Activated T-cell treated with anti-CD3 and anti-CD28 coated beads, Interleukin-2, amount 50 U/mL, for 4 hours (primary cell): ENCODE results near the gene KLHL40. TPM values are rescaled to one million over a fixed set of nuclear protein-coding genes. Genes with fewer than 3 reads are reported as not detected.
A peak's percentile ranks its signal among the peaks of the same experiment; 100 is the strongest.

Experiments used
- ATAC-seq, 2 donors: fragments of 200-7000 bp; cut with Tn5 transposase; one replicate each; pipeline ENCODE4 v1.10.0; 2021
- DNase-seq: peaks from one replicate; pipeline ENCODE4 v3.0.0-alpha.2; 2020
- H3K27me3 Mint-ChIP-seq: one replicate; pipeline ENCODE4 v1.8.0; 2021; ENCODE audit warnings: low read depth, mixed read lengths
- H3K36me3 Mint-ChIP-seq: one replicate; pipeline ENCODE4 v1.8.0; 2022; ENCODE audit warnings: mixed read lengths; ENCODE audit not compliant: insufficient read depth
- H3K4me1 Mint-ChIP-seq: one replicate; pipeline ENCODE4 v1.8.0; 2021; ENCODE audit warnings: low read depth, mixed read lengths
- H3K4me3 Mint-ChIP-seq: one replicate; pipeline ENCODE4 v1.8.0; 2021; ENCODE audit warnings: mild to moderate bottlenecking, moderate library complexity, mixed read lengths
- H3K9me3 Mint-ChIP-seq: one replicate; pipeline ENCODE4 v1.8.0; 2021; ENCODE audit warnings: mixed read lengths
- total RNA-seq, 3 donors: library from RNA; stranded (reverse); gene quantifications; one replicate each; pipeline ENCODE4 v1.2.1, GENCODE V29; 2021

Gene KLHL40
- total RNA-seq, 3 donors from 2014 or later = not detected

DNA sequence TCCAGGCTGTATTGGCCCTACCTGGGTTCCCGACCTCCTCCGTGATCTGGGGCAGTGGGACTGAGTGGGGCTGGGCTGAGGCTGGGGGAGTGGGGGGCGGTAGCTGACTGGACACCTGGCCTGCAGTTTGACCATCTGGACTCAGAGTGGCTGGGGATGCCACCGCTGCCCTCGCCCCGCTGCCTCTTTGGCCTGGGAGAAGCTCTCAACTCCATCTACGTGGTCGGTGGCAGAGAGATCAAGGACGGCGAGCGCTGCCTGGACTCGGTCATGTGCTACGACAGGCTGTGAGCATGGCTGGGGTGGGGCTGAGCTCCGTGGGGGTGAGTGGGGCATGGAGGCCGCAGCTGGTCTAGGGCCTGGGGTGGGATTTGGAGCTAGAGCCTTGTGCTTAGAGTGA is 2.7 kb downstream of the KLHL40 start:
- H3K4me1 Mint-ChIP-seq = peaks cover 2% of the 10 kb centered on the region
- no peaks in the 10 kb centered on the region for H3K9me3 Mint-ChIP-seq

DNA sequence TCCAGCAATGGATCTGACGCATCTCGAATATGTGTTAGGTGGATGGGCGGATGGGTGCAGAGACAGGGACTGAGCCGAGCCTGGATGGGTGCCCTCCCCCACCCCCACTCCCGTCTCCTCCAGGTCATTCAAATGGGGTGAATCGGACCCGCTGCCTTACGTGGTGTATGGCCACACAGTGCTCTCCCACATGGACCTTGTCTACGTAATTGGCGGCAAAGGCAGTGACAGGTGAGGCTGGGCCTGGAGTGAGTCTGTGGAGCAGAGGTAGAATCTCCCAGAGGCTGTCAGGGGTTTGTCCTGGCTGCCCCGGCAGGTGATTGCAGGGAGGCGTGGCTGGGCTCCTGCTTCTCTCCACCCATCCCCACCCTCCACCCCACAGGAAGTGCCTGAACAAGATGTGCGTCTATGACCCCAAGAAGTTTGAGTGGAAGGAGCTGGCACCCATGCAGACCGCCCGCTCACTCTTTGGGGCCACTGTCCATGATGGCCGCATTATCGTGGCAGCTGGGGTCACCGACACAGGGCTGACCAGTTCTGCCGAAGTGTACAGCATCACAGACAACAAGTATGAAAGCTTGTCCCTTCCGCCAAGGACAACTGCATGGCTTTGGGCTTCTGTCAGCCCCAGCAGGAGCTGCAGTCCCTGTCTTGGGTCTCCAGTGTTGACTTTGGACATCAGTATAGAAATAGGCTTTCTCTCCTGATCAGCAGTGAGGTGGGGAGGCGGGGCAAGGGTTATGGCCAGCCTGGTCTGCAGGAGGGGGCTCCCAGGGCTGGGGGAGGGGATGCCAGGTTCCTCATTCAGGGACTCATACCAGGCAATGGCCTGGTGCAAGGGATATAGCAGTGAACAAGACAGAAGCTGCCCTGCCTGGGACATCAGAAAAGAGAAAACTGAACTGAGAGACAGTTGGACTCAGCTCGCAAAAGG is 3.4 kb downstream of the KLHL40 start:
- peaks cover 2% of the 10 kb centered on the region for H3K4me1 Mint-ChIP-seq
- ATAC-seq = no peak
- no peak for DNase-seq
- no peaks in the 10 kb centered on the region for H3K9me3 Mint-ChIP-seq
- H3K36me3 Mint-ChIP-seq = no peaks in the 10 kb centered on the region
- peaks cover 15% of the 10 kb centered on the region for H3K27me3 Mint-ChIP-seq
- no peak overlapping the region for H3K4me3 Mint-ChIP-seq

More for the DNA sequence above, 2.7 kb downstream of the KLHL40 start:
- DNase-seq (no peak), ATAC-seq (no peak)
- no peak overlapping the region for H3K4me3 Mint-ChIP-seq
- H3K36me3 Mint-ChIP-seq = no peaks in the 10 kb centered on the region
- peaks cover 16% of the 10 kb centered on the region for H3K27me3 Mint-ChIP-seq

DNA sequence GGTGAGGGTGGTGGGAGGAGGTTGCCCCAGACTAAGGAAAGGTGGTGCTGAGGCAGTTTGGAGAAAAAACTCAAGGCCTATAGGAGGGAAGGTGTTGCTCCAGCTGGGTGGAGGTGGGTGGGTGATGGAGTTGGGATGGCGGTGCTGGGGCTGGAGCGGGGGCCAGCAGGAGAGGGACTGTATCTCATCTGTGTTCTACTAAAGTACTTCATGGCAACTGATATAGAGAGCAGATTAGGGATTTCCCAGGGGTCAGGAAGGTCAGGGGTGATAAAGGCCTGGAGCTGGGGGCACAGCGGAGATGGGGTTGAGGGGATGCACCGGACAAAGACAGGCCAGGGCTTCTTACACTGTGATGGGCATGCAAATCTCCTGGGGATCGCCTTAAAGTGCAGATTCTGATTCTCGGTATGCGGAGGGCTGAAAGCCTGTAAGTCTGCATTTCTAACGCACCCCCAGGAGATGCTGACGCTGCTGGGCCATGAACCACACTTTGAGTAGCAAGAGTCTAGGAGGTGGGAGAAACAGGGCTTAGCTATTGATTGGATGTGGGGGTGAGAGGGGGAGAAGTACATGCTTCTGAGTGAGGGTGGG is 4.2 kb downstream of the KLHL40 start:
- no peak for DNase-seq
- H3K4me1 Mint-ChIP-seq = peaks cover 2% of the 10 kb centered on the region
- H3K4me3 Mint-ChIP-seq = no peak overlapping the region

GRCh38 chr3:42690191-42690590 is 4.9 kb downstream of the KLHL40 start:
- H3K36me3 Mint-ChIP-seq = no peaks in the 10 kb centered on the region
- DNase-seq = no peak
- ATAC-seq = no peak
- peaks cover 15% of the 10 kb centered on the region for H3K27me3 Mint-ChIP-seq
- H3K4me1 Mint-ChIP-seq = peaks cover 2% of the 10 kb centered on the region
- H3K9me3 Mint-ChIP-seq = no peaks in the 10 kb centered on the region
- H3K4me3 Mint-ChIP-seq = no peak overlapping the region

More for the DNA sequence above, 4.2 kb downstream of the KLHL40 start:
- Mint-ChIP-seq H3K9me3 (no peaks in the 10 kb centered on the region), H3K36me3 (no peaks in the 10 kb centered on the region), H3K27me3 (peaks cover 15% of the 10 kb centered on the region)
- ATAC-seq = no peak

- Mint-ChIP-seq H3K9me3 (no peaks in the 10 kb centered on the region), H3K27me3 (peaks cover 12% of the 10 kb centered on the region), H3K4me1 (no peaks in the 10 kb centered on the region), H3K36me3 (no peaks in the 10 kb centered on the region), H3K4me3 (no peak overlapping the region)
- ATAC-seq (no peak), DNase-seq (no peak)
These were observed 5.7 kb downstream of the KLHL40 start for GRCh38 chr3:42690766-42691680.

GRCh38 chr3:42691816-42692666 is 6.7 kb downstream of the KLHL40 start:
- DNase-seq (peak; percentile 2), ATAC-seq (no peak)
- no peak overlapping the region for H3K4me3 Mint-ChIP-seq
- H3K36me3 Mint-ChIP-seq = no peaks in the 10 kb centered on the region
- H3K9me3 Mint-ChIP-seq = no peaks in the 10 kb centered on the region
- no peaks in the 10 kb centered on the region for H3K4me1 Mint-ChIP-seq
- H3K27me3 Mint-ChIP-seq = peaks cover 2% of the 10 kb centered on the region

- ATAC-seq = no peak
- H3K36me3 Mint-ChIP-seq = no peaks in the 10 kb centered on the region
- H3K9me3 Mint-ChIP-seq = no peaks in the 10 kb centered on the region
- peak; percentile 0 for DNase-seq
- H3K4me3 Mint-ChIP-seq = no peak overlapping the region
- H3K4me1 Mint-ChIP-seq = no peaks in the 10 kb centered on the region
- no peaks in the 10 kb centered on the region for H3K27me3 Mint-ChIP-seq
These were observed 7.6 kb downstream of the KLHL40 start for GRCh38 chr3:42692667-42693529.

GRCh38 chr3:42693530-42693930 is 8.2 kb downstream of the KLHL40 start:
- Mint-ChIP-seq H3K9me3 (no peaks in the 10 kb centered on the region), H3K27me3 (no peaks in the 10 kb centered on the region), H3K4me1 (no peaks in the 10 kb centered on the region), H3K36me3 (no peaks in the 10 kb centered on the region), H3K4me3 (no peak overlapping the region)
- DNase-seq (no peak), ATAC-seq (no peak)

GRCh38 chr3:42694366-42694765 is 9.0 kb downstream of the KLHL40 start:
- ATAC-seq (no peak), DNase-seq (no peak)
- H3K4me3 Mint-ChIP-seq = no peak overlapping the region
- H3K36me3 Mint-ChIP-seq = no peaks in the 10 kb centered on the region
- no peaks in the 10 kb centered on the region for H3K27me3 Mint-ChIP-seq
- H3K4me1 Mint-ChIP-seq = peaks cover 2% of the 10 kb centered on the region
- no peaks in the 10 kb centered on the region for H3K9me3 Mint-ChIP-seq

DNA sequence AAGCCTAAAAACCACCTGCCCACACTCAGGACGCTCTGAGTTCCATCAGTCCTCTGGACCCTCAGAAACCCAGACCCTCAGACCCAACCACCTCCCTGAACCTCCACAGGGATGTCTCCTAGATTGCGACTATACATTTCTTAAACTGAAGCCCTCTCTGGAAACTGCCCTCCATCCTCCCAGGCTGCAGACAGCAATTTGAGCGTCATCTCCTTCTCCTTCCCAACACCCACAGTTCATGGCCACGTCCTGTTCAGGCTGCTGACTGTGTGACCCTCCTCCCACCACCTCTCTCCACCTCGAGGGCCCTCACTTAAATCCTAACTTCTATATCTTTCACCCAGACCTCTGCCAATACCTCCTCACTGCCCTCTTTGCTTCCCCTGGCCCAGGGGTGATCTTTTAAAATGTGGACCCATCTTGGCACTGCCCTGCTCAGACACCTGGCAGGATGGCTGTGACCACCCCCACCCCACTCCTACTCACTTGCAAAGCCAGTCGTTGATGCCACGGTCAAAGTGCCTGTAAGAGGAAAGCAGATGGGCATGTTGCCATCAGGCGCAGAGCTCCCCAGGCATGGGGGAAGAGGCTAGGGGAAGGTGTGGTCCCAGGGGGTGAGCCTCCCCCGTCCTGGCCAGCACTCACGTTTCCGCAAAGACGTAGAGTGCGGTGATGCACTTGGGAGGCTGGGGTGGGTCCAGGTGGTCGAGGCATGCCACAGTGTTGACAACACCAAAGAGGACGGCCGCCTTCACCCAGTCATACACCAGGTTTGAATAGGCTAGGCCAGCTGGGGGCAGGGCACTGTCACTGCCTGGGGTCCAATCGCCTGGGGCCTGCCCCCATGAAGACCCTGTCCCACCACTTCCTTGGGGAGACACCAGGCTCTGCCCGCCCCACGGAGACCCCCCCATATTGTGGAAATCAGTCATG is 11.3 kb downstream of the KLHL40 start:
- ATAC-seq = no peak
- H3K4me3 Mint-ChIP-seq = no peak overlapping the region

DNA sequence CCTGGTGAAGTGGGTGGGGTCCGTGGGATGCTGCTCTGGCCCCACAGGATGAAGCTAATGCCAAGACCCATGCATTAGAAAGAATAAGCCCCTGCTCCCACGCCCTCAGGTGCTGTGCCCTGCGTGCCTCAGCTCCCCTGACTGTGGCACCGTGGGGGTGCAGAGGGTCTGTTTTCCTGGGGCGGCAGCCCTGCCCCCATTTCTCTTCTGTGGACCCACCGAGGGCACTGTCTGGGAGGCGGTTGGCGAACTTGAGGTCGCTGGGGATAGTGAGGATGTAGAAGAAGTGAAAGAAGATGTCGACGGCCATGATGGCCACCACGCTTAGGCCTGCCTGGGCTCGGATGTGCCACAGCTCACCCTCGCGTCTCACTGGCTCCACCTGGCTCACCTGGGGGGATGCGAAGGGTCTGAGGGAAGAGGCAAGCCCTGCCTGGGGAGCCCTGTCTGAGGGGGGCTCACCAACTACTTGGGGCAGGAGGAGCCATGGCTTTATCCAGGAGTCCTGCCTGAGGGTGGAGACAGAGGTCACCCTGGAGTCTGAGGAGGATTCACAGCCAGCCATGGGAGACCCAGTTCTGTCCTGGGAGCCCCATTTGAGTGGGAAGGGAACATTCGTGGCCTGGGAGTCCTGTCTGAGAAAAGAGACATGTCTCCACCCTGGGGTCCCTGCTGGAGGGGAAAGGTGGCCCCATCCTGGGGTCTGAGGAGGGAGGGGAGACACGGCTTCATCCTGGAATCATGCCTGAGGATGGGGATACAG is 12.1 kb downstream of the KLHL40 start:
- DNase-seq (no peak), ATAC-seq (no peak)
- no peaks in the 10 kb centered on the region for H3K36me3 Mint-ChIP-seq
- H3K9me3 Mint-ChIP-seq = no peaks in the 10 kb centered on the region
- H3K27me3 Mint-ChIP-seq = peaks cover 4% of the 10 kb centered on the region
- peaks cover 2% of the 10 kb centered on the region for H3K4me1 Mint-ChIP-seq
- no peak overlapping the region for H3K4me3 Mint-ChIP-seq

More for the DNA sequence above, 11.3 kb downstream of the KLHL40 start:
- Mint-ChIP-seq H3K36me3 (no peaks in the 10 kb centered on the region), H3K9me3 (no peaks in the 10 kb centered on the region), H3K27me3 (peaks cover 4% of the 10 kb centered on the region), H3K4me1 (peaks cover 2% of the 10 kb centered on the region)
- no peak for DNase-seq
